GM12874 (cell line): ENCODE data around the gene GABRA4.

Experiments used
- TF ChIP-seq, protein P1 (sequence below): IDR thresholded peaks from 2 replicates; pipeline ENCODE4 v1.5.1; 2011; ENCODE audit warnings: low read depth, mild to moderate bottlenecking, control low read depth, low read length, moderate library complexity; ENCODE audit not compliant: insufficient read depth

Gene GABRA4

GRCh38 chr4:46930891-46931290 lies 62.5 kb downstream of the GABRA4 start:
- TF ChIP-seq, protein P1, sequence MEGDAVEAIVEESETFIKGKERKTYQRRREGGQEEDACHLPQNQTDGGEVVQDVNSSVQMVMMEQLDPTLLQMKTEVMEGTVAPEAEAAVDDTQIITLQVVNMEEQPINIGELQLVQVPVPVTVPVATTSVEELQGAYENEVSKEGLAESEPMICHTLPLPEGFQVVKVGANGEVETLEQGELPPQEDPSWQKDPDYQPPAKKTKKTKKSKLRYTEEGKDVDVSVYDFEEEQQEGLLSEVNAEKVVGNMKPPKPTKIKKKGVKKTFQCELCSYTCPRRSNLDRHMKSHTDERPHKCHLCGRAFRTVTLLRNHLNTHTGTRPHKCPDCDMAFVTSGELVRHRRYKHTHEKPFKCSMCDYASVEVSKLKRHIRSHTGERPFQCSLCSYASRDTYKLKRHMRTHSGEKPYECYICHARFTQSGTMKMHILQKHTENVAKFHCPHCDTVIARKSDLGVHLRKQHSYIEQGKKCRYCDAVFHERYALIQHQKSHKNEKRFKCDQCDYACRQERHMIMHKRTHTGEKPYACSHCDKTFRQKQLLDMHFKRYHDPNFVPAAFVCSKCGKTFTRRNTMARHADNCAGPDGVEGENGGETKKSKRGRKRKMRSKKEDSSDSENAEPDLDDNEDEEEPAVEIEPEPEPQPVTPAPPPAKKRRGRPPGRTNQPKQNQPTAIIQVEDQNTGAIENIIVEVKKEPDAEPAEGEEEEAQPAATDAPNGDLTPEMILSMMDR = no peak

GRCh38 chr4:46927201-46927600 lies 66.2 kb downstream of the GABRA4 start:
- TF ChIP-seq, protein P1 = no peak

GRCh38 chr4:46924789-46925529 lies 68.4 kb downstream of the GABRA4 start:
- TF ChIP-seq, protein P1 = no peak

DNA sequence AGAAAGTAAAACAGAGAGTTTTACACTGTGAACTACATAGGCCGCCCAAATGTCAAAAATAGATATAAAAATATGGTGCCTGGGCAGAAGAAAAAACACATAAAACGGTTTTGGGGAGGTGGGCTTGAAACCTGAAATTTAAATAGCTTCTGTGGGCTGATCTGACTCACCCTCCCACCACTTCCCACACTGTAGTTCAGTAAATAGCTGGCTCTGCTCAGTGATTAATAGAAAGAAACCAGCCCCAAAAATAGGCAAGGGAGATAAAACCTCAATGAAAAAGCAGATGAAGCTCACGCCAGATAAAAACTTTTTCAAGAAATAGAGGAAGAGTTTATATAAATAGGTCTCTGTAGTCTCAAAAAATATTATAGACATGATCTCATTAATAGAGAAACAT lies 71.2 kb downstream of the GABRA4 start:
- TF ChIP-seq, protein P1 = no peak

DNA sequence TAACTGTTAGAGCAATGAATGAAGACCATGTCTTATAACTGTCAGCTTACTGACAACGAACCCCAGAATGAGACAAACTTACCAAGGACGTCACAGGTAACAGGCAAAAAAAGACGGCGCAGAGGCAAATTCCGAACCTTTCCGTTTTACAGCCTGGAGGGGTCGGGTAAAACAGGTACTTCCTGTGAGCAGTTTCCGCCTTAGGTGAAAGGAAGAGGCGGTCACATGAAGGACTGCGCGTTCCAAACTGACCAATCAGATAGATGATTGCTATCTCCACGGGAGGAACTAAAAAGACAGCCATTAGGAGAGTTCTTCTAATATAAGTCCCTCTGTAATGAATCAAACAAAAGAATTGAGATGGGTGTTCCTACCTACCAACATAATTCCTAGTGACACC lies 84.3 kb downstream of the GABRA4 start, which contains the start of gene COX7B2:
COX7B2 (minus strand) TSS at position 168 of the 400 bp plus-strand sequence. CDS start 174,053 bp downstream, outside the sequence.
- TF ChIP-seq, protein P1 = no peak

DNA sequence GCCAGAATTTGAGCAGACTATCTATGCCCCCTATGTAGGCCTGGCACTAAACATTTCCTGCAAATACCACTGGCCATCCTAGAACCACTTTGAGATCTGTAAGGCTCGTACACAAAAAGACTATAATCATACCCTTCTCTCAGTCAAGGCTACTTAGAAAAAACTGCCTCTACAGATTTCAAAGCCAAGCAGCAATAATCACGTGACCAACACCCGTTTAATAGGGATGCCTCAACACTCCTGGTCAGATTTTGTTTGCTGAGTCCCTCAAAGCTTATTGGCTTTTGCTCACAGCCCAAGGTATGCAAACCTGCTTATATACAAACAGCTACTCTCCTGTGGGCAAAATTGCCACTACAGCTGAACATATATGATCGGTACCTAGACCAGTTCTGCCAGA lies 85.2 kb downstream of the GABRA4 start:
- TF ChIP-seq, protein P1 = no peak

DNA sequence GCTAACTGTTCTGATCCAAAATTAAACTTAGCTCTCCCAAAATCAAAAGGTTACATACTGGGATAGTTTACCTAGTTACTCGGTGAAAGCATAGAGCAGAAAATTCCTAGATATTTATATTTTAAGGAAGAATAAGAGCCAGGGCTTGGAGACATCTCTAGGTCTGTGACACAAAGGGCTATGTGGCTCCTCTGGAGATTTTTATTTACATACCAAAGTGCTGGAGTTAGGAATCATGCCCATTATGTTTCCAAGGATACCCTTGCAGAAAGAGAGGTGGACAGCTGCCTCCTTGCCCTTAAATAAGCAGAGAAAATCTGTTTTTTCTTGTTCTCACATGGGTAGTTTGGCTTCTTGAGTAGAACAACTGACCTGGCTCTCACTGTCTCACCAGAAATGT lies 93.3 kb downstream of the GABRA4 start:
- TF ChIP-seq, protein P1 = no peak

DNA sequence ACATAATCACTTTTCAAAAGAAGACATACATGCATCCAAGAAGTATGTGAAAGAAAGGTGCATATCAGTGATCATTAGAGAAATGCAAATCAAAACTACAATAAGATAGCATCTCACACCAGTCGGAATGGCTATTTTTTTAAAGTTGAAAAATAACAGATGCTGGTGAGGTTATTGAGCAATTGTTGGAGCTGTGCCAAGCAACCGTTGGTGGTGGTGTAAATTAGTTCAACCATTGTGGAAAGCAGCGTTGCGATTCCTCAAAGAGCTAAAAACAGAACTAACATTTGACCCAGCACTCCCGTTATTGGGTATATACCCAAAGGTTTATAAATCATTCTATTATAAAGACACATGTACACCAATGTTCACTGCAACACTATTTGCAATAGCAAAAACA lies 98.6 kb downstream of the GABRA4 start:
- TF ChIP-seq, protein P1 = no peak
